CD4-positive, alpha-beta T cell treated with Interleukin-17A for 4 hours (primary cell): Measurements from ENCODE around the gene FOXN1.

Source experiments
- DNase-seq: peaks from one replicate; pipeline ENCODE4 v3.0.0-alpha.2; 2020; ENCODE audit warnings: mixed read lengths

The FOXN1 gene

DNA sequence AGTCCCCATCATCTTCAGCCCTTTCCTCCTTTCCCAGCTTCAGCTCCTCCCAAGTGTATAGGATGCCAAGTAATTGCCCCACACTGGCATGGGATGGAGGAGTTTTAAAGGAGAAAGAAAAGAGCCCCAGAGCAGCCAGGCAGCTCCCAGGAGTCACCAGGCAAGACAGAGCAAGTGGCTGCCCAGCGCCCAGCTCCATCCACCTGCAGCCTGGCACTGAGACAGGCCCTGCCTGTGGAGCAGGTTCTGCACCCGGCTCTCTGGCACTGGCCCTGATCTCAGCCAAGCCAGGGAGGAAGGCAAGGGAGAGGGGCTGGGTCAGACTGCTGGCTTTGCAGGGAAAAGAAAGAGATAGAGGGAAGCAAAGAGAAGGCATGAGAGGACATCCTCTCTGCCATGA is 21.7 kb downstream of the FOXN1 start:
- no peak for DNase-seq

DNA sequence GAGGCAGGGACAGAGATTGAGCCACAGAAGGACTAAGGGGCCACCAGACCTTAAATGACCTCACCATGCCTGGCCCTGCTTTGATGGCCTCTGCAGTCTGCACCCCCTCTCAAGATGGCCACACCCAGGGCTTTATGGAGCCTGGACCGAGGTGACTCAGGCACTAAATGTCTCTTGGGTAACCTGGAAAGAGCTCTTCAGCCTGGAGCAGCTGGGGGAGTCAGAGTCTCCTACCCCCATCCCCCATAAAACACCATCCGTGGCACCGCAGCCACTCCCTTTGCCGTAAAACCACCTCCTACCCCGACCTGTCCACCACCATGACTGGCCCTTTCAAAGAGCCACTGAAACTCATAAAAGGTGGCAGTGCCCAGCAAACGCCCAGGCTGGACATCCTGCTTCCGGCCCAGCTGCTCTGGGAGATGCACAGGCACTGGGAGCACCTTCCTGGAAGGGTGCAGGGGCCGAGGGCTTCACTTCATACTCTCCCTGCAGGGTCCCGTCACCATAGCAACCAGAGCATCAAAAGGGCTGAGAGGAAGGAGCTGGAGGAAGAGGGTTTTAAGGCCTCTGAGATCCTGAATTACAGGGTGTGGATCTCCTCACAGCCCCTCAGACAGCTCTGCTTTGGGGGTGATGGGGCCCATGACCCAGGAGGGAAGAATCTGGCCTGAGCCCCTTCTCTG is 22.3 kb downstream of the FOXN1 start:
- DNase-seq, result no peak

DNA sequence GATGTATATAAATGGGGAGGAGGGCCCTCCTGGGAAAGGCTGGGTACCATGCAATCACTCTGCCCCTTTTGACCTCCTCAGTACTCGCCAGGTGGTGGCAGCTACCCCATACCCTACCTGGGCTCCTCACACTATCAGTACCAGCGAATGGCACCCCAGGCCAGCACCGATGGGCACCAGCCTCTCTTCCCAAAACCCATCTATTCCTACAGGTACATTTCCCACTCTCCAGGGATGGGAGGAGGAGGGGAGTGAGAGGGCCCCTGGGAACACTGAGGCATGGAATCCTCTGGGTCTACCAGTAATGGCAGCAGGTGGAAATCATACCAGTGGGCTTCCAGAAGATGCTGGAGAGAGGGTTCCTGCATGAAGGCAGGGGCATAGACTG is 22.9 kb downstream of the FOXN1 start:
- DNase-seq, result no peak

DNA sequence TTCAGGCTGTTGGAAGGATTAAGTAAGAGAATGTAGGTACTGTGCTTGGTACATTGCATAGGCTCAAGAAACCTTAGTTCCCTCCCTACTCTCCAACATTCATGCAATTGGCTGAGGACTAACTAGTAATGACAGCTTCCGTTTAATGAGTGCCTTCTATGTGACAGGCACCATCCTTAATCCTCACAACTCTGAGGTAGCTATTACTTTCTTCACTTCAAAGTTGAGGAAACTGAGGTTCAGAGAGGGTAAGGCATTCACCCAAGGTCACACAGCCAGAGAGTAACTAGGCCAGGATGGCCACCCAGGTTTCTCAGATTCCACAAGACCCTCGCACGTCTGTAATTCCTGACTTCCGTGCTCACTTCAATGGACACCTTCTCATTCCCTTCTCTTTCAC is 24.1 kb downstream of the FOXN1 start:
- DNase-seq, result no peak

DNA sequence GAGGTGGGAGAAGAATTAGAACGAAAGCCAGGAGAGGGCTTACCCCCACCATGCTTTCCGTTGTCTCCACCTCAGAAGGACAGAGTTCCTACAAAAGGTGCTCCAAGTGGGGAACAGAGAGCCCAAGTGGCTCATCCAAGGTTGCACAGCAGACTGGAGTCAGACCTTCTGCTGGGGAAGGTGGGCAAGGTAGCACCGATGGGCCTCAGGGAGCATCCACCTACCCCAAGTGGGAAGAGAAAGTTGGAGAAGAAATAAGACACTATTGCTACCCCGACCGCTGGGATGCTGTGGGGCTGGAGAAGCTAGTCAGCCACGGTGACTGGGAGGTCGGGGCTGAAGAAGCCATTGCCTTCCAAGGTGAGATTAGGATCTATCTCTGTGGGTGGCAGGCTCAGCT is 24.8 kb downstream of the FOXN1 start:
- no peak for DNase-seq

DNA sequence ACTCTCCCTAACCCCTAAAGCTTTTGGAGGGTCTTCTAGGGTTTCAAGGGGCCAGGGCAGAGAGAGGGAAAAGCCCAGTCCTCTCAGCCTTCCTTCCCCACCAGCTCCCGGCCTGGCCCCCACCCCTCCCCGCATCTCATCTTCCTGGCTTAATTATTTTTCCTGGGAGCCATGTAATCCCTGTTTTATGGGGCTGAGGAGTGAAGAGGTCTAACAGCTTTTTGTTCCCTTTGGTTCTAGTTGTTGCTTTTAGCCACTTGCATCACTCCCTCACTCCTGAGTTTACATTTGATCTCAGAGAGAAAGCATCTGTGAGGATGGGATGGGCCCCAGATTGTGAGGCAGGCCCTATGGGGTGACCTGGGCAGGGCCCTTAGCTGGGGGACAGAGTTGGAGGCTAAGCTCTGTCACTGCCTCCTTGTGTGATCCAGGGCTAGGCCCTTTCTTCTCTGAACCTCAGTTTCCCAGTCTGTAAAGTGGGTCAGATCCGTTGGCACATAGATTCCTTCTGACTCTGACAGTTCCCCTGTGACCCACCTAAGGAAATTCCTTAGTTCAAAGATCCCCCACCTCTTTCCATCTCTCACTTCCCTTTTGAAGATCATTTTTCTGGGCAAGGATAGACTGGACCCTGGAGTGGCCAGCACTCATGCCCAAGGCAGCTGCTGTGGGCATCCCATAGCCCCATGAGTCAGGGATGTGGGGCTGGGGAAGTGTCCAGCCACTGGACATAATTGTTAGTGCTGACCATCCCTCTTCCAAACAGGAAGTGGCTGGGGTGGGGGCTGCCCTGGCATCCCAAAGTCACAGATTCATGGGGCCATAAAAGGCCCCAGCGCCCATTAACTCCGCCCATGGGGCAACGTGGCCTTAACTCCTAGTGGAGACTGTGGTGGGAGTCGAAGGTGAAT is 26.2 kb downstream of the FOXN1 start:
- DNase-seq, result no peak

DNA sequence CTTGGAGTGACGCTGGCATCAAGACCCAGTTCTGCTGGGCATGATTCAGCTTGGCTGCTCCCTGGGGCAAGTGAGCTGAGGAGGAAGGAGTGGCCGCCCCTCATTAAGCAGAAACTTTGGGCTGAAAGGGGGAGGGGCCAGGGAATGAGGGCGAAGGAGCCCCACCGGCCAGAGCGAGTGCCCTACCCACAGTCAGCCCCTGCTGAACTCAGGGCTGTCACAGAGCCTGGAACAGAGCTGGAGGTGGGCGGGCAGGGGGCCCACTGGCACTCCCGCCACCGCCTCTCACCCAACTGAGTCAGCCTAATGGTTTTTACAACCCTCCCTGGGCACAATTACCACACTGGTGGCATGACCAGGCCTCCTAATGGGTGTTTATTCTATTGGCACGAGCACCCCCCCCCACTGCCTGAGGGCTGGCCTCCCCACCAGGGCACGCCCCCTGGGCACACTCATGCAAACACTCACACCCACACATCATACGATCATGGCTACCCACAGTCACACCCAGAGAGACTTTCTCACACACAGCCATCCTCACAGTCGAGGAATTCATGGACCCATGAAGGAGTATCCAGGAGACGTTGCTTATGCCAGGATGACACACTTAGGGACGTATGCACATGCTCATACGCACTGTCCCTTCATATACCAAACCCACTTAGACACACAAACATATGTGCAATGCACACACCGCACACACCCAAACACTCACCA is 27.1 kb downstream of the FOXN1 start:
- DNase-seq, result no peak

DNA sequence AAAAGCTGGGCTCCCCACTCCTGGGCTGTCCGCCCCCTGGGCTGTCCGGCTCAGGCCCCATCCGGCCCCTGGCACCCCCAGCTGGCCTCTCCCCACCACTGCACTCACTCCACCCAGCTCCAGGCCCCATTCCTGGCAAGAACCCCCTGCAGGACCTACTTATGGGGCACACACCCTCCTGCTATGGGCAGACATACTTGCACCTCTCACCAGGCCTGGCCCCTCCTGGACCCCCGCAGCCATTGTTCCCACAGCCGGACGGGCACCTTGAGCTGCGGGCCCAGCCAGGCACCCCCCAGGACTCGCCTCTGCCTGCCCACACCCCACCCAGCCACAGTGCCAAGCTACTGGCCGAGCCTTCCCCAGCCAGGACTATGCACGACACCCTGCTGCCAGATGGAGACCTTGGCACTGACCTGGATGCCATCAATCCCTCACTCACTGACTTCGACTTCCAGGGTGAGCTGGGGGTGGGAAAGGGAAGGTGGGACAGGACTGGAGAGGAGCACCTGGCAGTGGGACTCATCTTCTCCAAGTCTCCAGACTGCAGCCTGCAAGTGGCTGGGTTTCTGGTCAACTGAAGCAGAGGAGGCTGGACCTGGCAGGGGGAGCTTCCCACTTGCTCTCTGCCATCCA is 28.7 kb downstream of the FOXN1 start:
- DNase-seq, result no peak

DNA sequence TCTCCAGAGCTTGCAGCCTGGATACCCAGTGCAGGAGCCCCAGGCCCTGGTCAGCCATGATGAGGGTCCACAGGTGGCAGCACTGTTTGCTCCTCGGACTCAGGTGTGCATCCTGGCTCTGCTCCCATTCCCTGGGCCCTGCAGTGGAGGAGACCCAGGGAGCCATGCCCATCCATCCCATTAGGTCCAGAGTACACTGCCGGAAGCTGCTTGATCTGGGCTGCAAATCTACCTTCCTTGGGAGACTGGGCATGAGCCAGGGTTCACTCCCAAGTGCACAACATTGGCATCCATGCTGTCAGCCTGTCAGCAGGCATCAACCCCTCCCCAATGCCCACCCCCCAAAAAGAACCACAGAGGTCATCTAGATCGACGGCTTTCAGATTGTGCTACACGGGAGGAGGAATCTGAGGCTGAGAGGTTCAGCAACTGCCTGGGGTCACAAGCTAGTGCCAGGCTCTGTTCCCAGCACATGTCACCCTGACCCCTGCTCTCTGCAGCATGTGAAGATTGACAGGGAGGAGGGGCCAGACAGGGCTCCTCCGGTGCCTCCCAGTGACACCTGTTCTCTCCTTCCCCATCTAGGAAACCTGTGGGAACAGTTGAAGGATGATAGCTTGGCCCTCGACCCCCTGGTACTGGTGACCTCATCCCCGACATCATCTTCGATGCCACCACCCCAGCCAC is 30.5 kb downstream of the FOXN1 start:
- DNase-seq, result no peak

DNA sequence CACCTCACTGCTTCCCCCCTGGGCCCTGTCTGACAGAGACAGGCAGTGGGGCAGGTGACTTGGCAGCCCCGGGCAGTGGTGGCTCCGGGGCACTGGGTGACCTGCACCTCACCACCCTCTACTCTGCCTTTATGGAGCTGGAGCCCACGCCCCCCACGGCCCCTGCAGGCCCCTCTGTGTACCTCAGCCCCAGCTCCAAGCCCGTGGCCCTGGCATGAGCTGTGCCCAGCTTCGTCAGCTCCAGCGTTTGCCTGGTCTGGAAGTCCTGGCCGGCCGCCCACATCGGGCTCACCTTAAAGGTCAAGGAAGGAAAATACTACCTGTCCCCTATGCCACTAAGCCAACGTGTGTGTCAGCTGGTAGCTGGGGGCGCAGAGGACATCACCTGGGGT is 31.1 kb downstream of the FOXN1 start:
- DNase-seq, result no peak

DNA sequence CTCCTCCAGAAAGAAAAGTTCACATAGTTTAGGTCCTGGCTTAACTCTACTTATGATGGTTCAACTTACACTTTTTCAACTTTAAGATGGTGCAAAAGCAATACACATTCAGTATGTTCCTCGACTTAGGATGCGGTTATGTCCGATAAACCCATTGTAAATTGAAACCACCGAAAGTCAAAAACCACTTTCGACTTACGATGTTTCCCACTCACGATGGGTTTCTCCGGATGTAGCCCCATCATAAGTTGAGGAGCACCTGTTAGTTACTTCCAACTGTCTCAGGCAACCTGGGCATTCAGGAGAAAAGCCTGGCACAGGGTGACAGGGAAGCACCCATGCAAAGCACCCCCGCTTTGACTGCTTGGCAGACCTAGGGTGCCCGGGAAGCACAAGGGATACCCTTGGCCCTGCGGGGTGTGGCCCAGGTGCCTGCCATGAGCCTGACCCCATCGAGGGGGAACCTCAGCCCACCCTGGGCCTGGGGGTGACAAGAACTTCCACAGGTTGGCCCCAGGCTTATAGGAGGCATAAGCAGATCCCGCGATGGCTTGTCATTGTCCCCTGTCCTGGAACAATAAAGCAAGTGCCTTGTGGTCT is 32.2 kb downstream of the FOXN1 start:
- no peak for DNase-seq

DNA sequence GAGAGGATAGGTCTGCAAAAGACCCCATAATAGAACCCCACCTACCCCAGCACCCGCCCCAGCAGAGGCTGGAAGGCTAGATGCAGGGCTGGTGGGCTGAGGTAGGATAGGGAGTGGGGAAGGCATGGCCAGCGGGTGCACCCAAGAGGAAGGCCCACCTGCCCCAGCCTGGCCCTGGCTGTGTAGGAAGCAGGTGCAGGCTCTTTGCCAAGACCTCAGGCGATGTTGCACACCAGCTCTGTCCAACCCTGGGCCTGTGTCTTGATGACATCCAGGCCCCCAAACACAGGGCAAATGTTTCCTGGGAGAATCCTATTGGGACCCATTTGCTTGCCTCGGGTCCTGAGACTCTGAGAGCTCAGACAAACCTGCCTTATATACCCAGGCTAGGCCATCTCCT is 34.1 kb downstream of the FOXN1 start:
- DNase-seq, result no peak

DNA sequence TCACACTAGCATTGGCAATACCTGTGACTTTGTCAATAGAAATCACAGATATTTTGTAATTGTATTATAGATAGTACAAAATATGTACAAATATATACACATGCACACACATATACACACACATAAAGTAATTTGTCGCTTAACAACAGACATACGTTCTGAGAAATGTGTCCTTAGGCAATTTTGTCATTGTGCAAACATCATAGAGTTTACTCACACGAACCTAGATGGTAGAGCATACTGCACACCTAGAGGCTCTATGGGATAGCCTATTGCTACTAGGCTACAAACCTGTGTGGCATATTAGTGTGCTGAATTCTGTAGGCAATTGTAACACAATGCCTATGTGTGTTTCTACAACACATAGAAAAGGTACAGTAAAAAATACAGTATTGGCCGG is 35.3 kb downstream of the FOXN1 start:
- DNase-seq, result no peak

DNA sequence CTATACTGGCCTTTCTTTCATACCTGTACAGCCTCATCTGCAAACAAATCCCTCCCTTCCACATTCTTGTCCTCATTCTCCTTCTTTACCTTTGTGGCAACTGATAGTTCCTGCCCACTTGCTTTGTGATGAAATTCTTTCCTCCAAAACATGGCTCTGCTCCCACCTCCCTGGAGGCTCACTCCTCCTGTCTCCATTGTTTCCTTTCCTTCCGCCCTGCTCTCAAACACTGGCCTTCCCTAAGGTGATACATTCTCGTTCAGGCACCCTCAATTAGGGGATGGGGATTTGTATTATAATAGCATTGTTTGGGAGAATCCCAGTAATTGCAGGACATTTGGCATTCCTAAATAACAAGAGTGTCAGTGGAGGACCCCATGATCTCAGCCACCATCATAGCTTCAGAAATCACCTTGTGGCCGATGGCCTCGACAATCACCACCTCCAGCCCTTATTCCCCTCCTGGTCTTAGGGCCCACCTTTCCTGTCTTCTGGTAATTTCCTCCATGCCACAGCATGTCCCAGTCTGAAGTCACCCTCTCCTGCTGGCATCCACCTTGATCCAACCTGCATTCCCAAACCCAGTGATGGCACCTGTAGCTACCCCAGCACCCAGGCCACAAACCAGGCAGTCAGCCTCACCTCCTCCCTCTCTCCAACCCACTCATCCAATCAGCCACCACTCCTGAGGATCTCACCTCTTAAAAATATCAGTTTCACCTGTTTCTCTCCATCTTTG is 38.4 kb downstream of the FOXN1 start:
- no peak for DNase-seq

DNA sequence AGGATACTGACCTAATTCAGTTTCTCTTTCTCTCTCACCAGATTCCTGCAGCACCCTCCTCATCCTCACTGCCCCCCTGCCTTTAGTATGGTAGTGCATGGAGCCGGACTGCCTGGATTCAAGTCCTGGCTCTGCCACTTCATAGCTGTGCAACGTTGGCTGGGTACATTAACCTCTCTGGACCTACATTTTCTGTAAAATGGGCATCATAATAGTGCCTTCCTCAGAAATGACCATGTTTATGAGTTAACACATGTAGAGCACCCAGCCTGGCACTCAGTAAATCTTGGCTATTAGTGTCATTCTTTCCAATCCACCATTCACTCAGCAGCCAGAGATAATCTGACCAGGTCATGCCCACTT is 39.0 kb downstream of the FOXN1 start:
- DNase-seq, result no peak

DNA sequence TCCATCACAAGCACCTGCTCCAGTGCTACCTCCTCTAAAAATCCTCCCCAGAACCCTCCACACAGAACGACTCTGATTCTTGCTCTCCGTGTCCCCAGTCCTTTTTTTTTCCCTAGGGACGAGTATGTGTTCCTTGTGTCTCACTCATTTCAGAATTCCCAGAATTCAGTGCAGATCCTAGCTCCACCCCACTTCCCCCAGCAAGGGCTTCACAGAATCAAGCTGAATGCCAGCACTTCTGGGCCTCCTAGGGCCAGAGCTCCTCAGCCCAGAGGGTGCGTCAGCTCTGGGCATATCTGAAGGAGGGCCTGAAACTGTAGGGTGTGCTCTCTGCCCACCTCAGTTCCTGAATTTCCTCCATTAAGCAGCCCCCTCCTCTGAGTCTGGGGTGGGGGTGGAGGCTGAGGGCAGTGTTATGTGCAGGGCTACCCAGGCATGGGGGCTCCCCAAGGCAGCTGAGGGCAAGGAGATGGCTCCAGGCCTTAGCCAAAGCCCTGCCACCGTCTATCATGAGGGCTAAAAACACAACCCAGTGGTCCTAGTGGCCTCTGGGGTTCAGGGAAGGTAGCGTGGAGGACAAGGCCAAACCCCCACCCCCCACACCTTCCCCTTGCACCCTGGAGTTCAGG is 39.8 kb downstream of the FOXN1 start:
- DNase-seq, result no peak

DNA sequence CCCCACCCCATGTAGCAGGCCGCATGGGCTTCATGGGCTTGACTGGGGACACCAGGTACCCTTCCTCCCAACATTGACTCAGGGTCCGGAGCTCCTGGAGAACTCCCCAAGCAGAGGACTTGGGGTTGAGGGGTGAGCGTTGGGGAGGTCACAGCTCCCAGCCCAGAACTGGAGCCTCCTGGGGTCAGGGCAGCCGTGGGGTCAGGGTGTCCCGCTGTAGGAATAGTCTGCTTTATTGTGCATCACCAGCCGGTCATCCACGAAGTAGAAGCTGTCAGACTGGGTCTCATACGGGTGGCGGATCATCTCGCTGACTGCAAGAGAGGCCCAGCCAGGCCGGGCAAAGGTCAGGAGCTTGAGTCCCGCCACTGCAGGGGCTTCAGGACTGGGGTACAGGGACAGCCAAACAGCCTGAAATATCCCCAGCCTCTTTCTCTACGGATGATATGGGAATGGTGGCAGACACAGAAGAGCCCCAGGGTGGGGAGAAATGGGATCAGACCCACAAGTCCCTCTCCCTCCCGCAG is 41.0 kb downstream of the FOXN1 start:
- DNase-seq, result no peak

DNA sequence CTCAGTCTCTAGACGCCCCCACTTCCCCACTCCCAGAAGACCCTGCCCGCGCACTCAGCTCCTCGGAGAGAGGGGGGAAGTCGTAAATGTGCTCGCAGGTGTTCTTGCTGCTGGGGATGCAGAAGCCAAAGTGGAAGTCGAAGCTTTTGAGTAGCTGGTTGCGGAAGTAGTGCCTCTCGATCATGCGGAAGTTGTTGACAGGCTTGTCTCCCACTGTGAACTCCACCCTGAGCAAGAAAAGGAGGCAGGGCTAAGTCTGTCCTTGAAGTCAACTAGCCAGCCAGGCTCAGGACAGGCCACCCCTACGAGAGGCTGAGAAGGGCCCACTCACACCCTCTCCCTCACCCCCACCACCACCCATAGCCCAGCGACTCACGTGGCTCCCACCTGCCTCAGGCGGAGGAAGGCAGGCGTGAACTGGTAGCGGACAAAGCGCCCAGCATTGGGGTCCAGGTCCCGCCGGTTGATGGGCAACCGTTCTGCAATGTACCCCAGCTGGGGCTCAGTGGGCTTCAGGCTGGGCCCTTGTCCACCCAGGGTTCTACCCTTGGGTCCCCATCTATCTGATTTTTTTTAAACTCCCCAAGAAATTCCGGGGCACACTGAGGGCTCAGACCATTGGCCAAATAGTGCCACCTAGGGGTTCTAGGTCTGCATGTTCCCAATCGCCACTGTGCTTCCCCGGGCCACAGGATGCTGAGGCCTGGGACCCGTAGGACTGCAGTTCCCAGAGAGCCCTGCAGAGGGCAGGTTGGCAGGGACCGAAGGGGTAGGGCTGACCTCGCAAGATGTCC is 41.7 kb downstream of the FOXN1 start:
- DNase-seq, result peak; percentile 71

DNA sequence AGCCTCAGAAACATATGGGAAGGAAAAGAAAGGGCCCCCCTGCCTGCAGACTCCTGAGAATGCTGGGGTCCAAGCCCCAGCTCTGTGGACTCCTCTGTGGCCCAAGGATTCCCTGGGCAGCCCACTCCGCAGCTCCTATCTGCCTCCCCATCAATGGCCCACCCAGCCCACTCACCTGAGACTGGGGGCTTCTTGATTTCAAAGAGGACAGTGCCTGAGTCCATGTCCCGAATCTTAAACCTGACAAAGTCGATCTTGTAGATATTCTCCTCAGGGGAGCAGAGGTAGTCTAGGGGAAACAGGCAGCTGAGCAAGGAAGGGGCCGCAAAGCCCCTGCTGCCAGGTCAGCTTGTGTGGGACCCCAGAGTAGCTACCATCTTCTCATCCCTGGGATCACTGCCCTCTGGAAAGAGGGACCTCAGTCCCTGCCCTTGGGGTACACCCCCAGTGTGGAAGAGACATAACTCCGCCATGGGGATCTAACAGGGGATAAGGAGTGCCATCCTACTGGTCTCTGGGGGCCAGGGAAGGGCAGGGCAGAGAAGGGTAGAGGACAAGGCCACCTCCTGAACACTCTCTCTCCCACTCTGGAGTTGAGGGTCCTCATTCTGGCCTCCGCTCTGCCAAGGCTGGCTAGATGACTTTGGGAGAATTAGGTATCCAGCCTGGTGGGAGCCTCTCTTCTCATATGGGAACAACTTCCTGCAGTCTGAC is 42.4 kb downstream of the FOXN1 start:
- no peak for DNase-seq
